Testis (tissue), 2 donors: ENCODE data around the gene BICRAL.
"Not testable (repeated sequence)": the region's sequence is repeated elsewhere in the genome, so short reads cannot be mapped to it uniquely, and the experiment has no call there.

Source experiments
- POLR2A ChIP-seq: fragments of 450-650 bp; IDR thresholded peaks from one replicate; pipeline ENCODE4 v1.6.1; 2017; ENCODE audit warnings: antibody characterized with exemption, mild to moderate bottlenecking, moderate library complexity
- TF ChIP-seq, protein P1 (sequence below), 3 experiments: fragments of 450-650 bp in 2 of 3; fragments of 200-600 bp in 1 of 3; sonication (generic) in 1 of 3; IDR thresholded peaks; one replicate each; pipeline ENCODE4 v1.5.1; 2016 to 2019; ENCODE audit warnings: antibody characterized with exemption in 3 of 3, mild to moderate bottlenecking in 2 of 3, moderate library complexity in 1 of 3

DNA sequence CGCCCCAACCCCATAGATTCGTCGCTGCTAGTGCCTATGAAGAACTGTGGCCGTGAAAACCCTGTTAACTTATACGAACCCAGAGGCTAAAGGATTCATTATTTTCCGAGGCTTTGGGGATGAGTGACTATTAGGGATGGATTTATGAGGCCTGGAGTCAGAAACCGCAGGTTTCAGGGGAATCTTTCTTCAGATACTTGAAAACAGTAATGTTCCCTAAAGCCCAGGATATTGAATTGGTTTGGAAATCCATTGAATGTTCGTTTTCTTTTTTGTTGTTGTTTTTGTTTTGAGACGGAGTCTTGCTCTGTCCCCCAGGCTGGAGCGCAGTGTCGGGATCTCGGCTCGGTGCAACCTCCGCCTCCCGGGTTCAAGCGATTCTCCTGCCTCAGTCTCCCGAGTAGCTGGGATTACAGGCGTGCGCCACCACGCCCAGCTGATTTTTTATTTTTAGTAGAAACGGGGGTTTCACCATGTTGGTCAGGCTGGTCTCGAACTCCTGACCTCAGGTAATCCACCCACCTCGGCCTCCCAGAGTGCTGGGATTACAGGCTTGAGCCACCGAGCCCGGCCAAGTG lies 98.5 kb downstream of the BICRAL start:
- TF ChIP-seq POLR2A = not testable (repeated sequence)
- TF ChIP-seq, protein P1, sequence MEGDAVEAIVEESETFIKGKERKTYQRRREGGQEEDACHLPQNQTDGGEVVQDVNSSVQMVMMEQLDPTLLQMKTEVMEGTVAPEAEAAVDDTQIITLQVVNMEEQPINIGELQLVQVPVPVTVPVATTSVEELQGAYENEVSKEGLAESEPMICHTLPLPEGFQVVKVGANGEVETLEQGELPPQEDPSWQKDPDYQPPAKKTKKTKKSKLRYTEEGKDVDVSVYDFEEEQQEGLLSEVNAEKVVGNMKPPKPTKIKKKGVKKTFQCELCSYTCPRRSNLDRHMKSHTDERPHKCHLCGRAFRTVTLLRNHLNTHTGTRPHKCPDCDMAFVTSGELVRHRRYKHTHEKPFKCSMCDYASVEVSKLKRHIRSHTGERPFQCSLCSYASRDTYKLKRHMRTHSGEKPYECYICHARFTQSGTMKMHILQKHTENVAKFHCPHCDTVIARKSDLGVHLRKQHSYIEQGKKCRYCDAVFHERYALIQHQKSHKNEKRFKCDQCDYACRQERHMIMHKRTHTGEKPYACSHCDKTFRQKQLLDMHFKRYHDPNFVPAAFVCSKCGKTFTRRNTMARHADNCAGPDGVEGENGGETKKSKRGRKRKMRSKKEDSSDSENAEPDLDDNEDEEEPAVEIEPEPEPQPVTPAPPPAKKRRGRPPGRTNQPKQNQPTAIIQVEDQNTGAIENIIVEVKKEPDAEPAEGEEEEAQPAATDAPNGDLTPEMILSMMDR (IDR thresholded peaks at IDR 0.05) = not testable (repeated sequence)
